Fibroblast of lung (primary cell): ENCODE data around the gene ZNF318. TPM values are rescaled to one million over a fixed set of nuclear protein-coding genes. Genes with fewer than 3 reads are reported as not detected.

Source experiments
- DNase-seq, 2 donors: peaks; one replicate each; pipeline versions ENCODE4 v3.0.0 to v3.0.0-alpha.2; 2010; ENCODE audit warnings: low read depth in 2 of 2
- H2AFZ ChIP-seq: 2 replicates; pipeline ENCODE4 v1.5.1; 2012; ENCODE audit warnings: low read length, control low read depth, inconsistent platforms
- H3K27ac ChIP-seq: 2 replicates; pipeline ENCODE4 v1.5.1; 2011; ENCODE audit warnings: low read length, control low read depth; ENCODE audit not compliant: insufficient read depth
- H3K27me3 ChIP-seq: 2 replicates; pipeline ENCODE4 v1.5.1; 2011; ENCODE audit warnings: mild to moderate bottlenecking, low read length; ENCODE audit not compliant: control insufficient read depth, insufficient read depth
- H3K36me3 ChIP-seq: 2 replicates; pipeline ENCODE4 v1.5.1; 2011; ENCODE audit warnings: low read length; ENCODE audit not compliant: control insufficient read depth, insufficient read depth
- H3K4me1 ChIP-seq: 2 replicates; pipeline ENCODE4 v1.5.1; 2011; ENCODE audit warnings: low read length; ENCODE audit not compliant: control insufficient read depth, insufficient read depth; ENCODE audit errors: extremely low read depth
- H3K4me2 ChIP-seq: 2 replicates; pipeline ENCODE4 v1.5.1; 2011; ENCODE audit warnings: low read length, control low read depth; ENCODE audit not compliant: insufficient read depth; ENCODE audit errors: extremely low read depth
- H3K4me3 ChIP-seq, 4 experiments: fragments of 200-600 bp in 1 of 4; sonication (generic) in 1 of 4; replicated peaks in 1 of 4; 2 replicates each; pipeline ENCODE4 v1.5.1; 2011 to 2016; ENCODE audit warnings: low read length in 4 of 4, low read depth in 3 of 4, mild to moderate bottlenecking in 3 of 4, control low read depth in 2 of 4, inconsistent platforms in 1 of 4, mixed read lengths in 1 of 4; ENCODE audit not compliant: insufficient read depth in 1 of 4; ENCODE audit errors: control extremely low read depth in 1 of 4
- H3K79me2 ChIP-seq: 2 replicates; pipeline ENCODE4 v1.5.1; 2012; ENCODE audit warnings: mild to moderate bottlenecking, low read length, inconsistent platforms; ENCODE audit not compliant: control insufficient read depth, insufficient read depth
- H3K9ac ChIP-seq: 2 replicates; pipeline ENCODE4 v1.5.1; 2011; ENCODE audit warnings: mild to moderate bottlenecking, low read length, control low read depth; ENCODE audit not compliant: insufficient read depth
- H3K9me3 ChIP-seq: 2 replicates; pipeline ENCODE4 v1.5.1; 2012; ENCODE audit warnings: low read depth, low read length; ENCODE audit not compliant: control insufficient read depth, insufficient read depth
- H4K20me1 ChIP-seq: 2 replicates; pipeline ENCODE4 v1.5.1; 2011; ENCODE audit warnings: low read length; ENCODE audit not compliant: control insufficient read depth, insufficient read depth; ENCODE audit errors: extremely low read depth
- EZH2 ChIP-seq: IDR thresholded peaks from 2 replicates; pipeline ENCODE4 v1.5.1; 2012; ENCODE audit warnings: low read length, control low read depth, mild to moderate bottlenecking; ENCODE audit errors: missing control alignments
- polyA plus RNA-seq, 2 donors: library from polyadenylated mRNA; depleted of rRNA in 1 of 2; stranded (reverse) in 1 of 2; unstranded in 1 of 2; fragments of >200 nt; gene quantifications; 2 replicates each; pipeline ENCODE4 v1.2.1, GENCODE V29; 2011 to 2012; ENCODE audit warnings: missing spikeins in 1 of 2
- total RNA-seq: library from RNA; depleted of rRNA; stranded (reverse); fragments of >200 nt; gene quantifications from 2 replicates; pipeline ENCODE4 v1.2.1, GENCODE V29; 2014
- TF ChIP-seq, protein P1 (sequence below), 2 donors: IDR thresholded peaks in 1 of 2; conservative IDR thresholded peaks in 1 of 2; 1 replicate in 1 of 2; 2 replicates in 1 of 2; pipeline ENCODE4 v1.5.1; 2011 to 2012; ENCODE audit warnings: low read length in 2 of 2, control low read depth in 1 of 2, inconsistent platforms in 1 of 2, low read depth in 1 of 2, mild to moderate bottlenecking in 1 of 2

The ZNF318 gene
- total and polyA plus RNA-seq, 2 donors (not counting 1 experiment from before 2014, with no cell fraction given), result 6.1 to 8.6 TPM

GRCh38 chr6:43378631-43379030 lies 9.2 kb upstream of the ZNF318 start:
- Histone ChIP-seq H4K20me1 (no peaks in the 10 kb centered on the region), H3K27ac (no peak overlapping the region), H2AFZ (no peak overlapping the region), H3K9me3 (no peaks in the 10 kb centered on the region), H3K4me1 (no peaks in the 10 kb centered on the region), H3K79me2 (no peaks in the 10 kb centered on the region), H3K27me3 (no peaks in the 10 kb centered on the region), H3K36me3 (no peaks in the 10 kb centered on the region), H3K9ac (no peak overlapping the region), H3K4me2 (no peak overlapping the region), H3K4me3 (no peak overlapping the region)
- no peak for TF ChIP-seq EZH2
- TF ChIP-seq, protein P1, sequence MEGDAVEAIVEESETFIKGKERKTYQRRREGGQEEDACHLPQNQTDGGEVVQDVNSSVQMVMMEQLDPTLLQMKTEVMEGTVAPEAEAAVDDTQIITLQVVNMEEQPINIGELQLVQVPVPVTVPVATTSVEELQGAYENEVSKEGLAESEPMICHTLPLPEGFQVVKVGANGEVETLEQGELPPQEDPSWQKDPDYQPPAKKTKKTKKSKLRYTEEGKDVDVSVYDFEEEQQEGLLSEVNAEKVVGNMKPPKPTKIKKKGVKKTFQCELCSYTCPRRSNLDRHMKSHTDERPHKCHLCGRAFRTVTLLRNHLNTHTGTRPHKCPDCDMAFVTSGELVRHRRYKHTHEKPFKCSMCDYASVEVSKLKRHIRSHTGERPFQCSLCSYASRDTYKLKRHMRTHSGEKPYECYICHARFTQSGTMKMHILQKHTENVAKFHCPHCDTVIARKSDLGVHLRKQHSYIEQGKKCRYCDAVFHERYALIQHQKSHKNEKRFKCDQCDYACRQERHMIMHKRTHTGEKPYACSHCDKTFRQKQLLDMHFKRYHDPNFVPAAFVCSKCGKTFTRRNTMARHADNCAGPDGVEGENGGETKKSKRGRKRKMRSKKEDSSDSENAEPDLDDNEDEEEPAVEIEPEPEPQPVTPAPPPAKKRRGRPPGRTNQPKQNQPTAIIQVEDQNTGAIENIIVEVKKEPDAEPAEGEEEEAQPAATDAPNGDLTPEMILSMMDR (conservative IDR thresholded peaks at IDR 0.05 in 1 of 2, IDR thresholded peaks at IDR 0.05 in 1 of 2; ENCODE audit: low read depth in 1 of 2, low read length in 2 of 2), result no peak
- no peak for DNase-seq

DNA sequence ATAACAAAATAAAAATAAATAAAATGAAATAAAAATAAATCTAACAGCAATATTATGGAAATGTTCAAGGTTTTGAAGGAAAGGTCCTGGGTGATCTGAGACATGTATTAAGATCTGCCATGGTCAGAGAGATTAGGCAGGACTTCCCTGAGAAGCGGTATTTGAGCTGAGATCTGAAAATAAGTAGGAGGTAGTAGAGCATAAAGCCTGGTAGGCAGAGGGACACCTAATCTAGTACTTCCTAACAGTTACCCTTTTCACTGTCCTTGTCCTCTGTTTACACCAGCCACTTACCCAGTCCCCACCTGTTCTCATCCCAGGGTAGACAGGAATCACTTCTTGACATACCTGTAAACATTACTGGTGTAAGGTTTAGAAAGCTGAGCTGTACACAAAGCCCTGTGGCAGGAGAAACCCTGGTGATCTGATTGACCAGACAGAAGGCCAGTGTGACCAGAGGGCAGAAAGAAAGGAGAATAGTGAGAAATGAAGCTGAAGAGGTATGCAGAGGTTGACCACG lies 8.3 kb upstream of the ZNF318 start:
- DNase-seq, result no peak
- Histone ChIP-seq H3K36me3 (no peaks in the 10 kb centered on the region), H3K27ac (no peak overlapping the region), H4K20me1 (no peaks in the 10 kb centered on the region), H3K9me3 (no peaks in the 10 kb centered on the region), H3K27me3 (no peaks in the 10 kb centered on the region), H3K4me3 (no peak overlapping the region), H3K9ac (no peak overlapping the region), H2AFZ (no peak overlapping the region), H3K4me1 (no peaks in the 10 kb centered on the region), H3K79me2 (no peaks in the 10 kb centered on the region), H3K4me2 (no peak overlapping the region)
- TF ChIP-seq EZH2, result no peak
- TF ChIP-seq, protein P1 (conservative IDR thresholded peaks at IDR 0.05 in 1 of 2, IDR thresholded peaks at IDR 0.05 in 1 of 2; ENCODE audit: low read depth in 1 of 2, low read length in 2 of 2), result no peak

DNA sequence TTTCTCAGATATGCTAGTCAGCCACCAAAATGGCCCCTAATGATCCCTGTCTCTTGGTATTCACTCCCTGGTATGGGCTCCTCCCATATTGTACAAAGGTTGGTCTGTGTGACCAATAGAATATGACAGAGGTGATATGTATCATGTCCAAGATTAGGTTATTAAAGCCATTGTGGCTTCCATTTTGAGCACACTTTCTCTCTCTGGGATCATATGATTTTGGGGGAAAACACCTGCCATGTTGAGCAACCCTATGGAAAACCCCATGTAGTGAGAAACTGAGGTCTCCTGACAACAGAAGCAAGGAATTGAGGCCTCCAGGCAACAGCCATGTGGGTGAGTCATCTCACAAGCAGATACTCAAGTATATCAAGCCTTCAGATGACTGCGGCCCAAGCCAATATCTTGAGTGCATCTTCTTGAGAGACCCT lies 7.1 kb upstream of the ZNF318 start:
- Histone ChIP-seq H3K9me3 (no peaks in the 10 kb centered on the region), H3K4me1 (no peaks in the 10 kb centered on the region), H3K79me2 (no peaks in the 10 kb centered on the region), H3K9ac (no peak overlapping the region), H2AFZ (no peak overlapping the region), H3K27me3 (no peaks in the 10 kb centered on the region), H3K27ac (no peak overlapping the region), H3K4me3 (no peak overlapping the region), H3K4me2 (no peak overlapping the region), H4K20me1 (no peaks in the 10 kb centered on the region), H3K36me3 (no peaks in the 10 kb centered on the region)
- no peak for DNase-seq
- no peak for TF ChIP-seq EZH2
- TF ChIP-seq, protein P1 (conservative IDR thresholded peaks at IDR 0.05 in 1 of 2, IDR thresholded peaks at IDR 0.05 in 1 of 2; ENCODE audit: low read depth in 1 of 2, low read length in 2 of 2), result no peak
